ENCODE measurements around the gene TMEM17.

GRCh38 chr2:62485761-62486438, 20.1 kb downstream of the TMEM17 start:
- TF ChIP-seq CTCF (IDR thresholded peaks at IDR 0.05) (no peak), EP300 (IDR thresholded peaks at IDR 0.05) (no peak), POLR2A (IDR thresholded peaks at IDR 0.05) (no peak)

All from ovary (tissue), 3 donors.